Mesenteric fat pad (tissue), 1 donor: Measurements from ENCODE around the gene CLTB. TPM values are rescaled to one million over a fixed set of nuclear protein-coding genes. Genes with fewer than 3 reads are reported as not detected.
A peak's percentile ranks its signal among the peaks of the same experiment; 100 is the strongest.

Experiments
- DNase-seq: peaks from one replicate; pipeline ENCODE4 v3.0.0-alpha.2; 2020; ENCODE audit warnings: low spot score
- microRNA-seq: library from miRNA; unstranded; fragments of <30 nt; microRNA quantifications from one replicate; pipeline ENCODE4 v1.2.0, GENCODE V29; 2020; ENCODE audit warnings: borderline number of aligned reads
- total RNA-seq: library from RNA; stranded (reverse); fragmentation: NEBNext Ultra II Directional; extraction: Animal tissue kit (Norgen Biotek cat#: 25700); gene quantifications from one replicate; pipeline ENCODE4 v1.2.1, GENCODE V29; 2021
- donor health status: DM: yes; HTN: yes; CAD: no.

The CLTB gene
- total RNA-seq, 1 donor from 2014 or later: 84.7 TPM

GRCh38 chr5:176355400-176356178 lies 60.8 kb downstream of the CLTB start:
- no peak for DNase-seq

- DNase-seq: peak; percentile 49
Observed at GRCh38 chr5:176353533-176353932, 62.8 kb downstream of the CLTB start.

GRCh38 chr5:176352116-176352878 lies 64.0 kb downstream of the CLTB start:
- peak; percentile 14 for DNase-seq

- DNase-seq: peak; percentile 57
Observed at GRCh38 chr5:176350416-176350815, 65.9 kb downstream of the CLTB start.

GRCh38 chr5:176342766-176343458 lies 73.4 kb downstream of the CLTB start:
- DNase-seq: no peak

Small RNA genes lying within 50 kb of the gene (microRNA-seq; reads per million reads assigned to microRNA genes)
- 5.8 reads per million for gene MIR1271

Other genes starting within 250 kb of the CLTB start
- 11.5 TPM for gene SIMC1, start 178.1 kb downstream of the CLTB start, total RNA-seq
- gene KIAA1191, start 54.8 kb downstream of the CLTB start, total RNA-seq: 65.9 TPM
- 4.4 TPM for gene ARL10, start 51.1 kb downstream of the CLTB start, total RNA-seq
- 38.9 TPM for gene NOP16, start 27.9 kb downstream of the CLTB start, total RNA-seq
- 107 TPM for gene HIGD2A, start 27.8 kb downstream of the CLTB start, total RNA-seq
- gene FAF2, start 31.8 kb upstream of the CLTB start, total RNA-seq: 34.2 TPM
- gene RNF44, start 120.9 kb upstream of the CLTB start, total RNA-seq: 23.5 TPM
- gene CDHR2, start 132.8 kb upstream of the CLTB start, total RNA-seq: 0.45 TPM
- gene GPRIN1, start 193.6 kb upstream of the CLTB start, total RNA-seq: 1.3 TPM
- gene SNCB, start 214.0 kb upstream of the CLTB start, total RNA-seq: not detected
- gene EIF4E1B, start 214.1 kb upstream of the CLTB start, total RNA-seq: not detected
- 29.7 TPM for gene TSPAN17, start 230.9 kb upstream of the CLTB start, total RNA-seq